DMS153 (cell line): ENCODE measurements around the gene TLL2.

ENCODE experiments used
- DNase-seq: peaks from one replicate; lab custom pipeline; 2025; lab: John Stamatoyannopoulos, UW

Gene TLL2

DNA sequence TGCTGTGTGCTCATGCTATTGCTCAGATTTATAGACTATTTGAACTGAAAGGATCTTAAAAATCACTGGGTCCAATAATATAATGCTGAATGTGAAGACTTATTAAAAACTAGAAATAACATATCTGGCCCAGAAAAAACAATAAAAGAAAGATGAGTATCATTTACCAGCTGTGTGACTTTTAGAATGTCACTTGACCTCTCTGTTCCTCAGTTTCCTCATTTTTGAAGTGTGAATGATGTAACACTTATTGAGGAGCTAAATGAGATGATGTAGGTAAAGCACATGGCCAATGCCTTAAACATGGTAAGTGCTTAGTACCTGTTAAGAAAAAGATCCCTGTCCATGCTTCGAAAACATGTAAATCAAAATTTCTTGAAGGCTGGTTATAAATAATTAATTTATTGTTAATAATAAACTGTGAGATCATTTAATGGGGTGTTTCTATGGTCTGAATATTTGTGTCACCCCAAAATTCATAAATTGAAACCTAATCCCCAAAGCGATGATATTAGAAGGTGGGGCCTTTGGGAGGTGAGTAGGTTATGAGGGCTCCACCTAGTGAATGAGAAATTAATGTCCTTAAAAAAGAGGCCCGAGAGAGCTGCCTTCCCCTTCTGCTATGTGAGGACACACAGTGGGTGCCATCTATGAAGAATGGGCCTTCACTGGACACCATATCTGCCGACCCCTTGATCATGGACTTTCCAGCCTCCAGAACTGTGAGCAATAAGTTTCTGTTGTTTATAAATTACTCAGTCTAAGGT is 196.5 kb downstream of the TLL2 start:
- no peak for DNase-seq
